ENCODE measurements around the gene CFAP53.
"Not testable (repeated sequence)": the region's sequence is repeated elsewhere in the genome, so short reads cannot be mapped to it uniquely, and the experiment has no call there.

The CFAP53 gene

DNA sequence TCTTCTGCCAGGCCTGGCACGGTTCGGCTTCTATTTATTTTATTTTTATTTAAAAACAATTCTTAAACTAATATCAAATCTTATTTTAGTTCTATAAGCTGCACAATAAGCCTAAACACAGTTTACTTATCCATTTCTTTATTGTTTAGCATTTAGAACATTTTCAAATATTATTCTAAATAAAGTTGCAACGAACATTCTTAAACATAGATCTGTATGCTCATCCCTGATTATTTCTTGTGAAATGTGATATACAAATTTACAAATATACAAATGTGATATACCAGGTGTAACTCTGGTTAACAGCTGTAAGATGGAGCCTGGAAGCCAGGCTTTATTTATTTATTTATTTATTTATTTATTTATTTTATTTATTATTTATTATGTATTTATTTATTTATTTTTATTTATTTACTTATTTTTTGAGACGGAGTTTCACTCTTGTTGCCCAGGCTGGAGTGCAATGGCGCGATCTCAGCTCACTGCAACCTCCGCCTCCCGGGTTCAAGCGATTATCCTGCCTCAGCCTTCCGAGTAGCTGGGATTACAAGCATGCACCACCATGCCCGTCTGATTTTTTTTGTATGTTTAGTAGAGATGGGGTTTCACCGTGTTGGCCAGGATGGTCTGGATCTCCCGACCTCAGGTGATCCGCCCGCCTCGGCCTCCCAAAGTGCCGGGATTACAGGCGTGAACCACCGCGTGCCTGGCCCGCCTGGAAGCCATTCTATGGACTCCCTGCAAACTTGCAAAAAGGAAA lies 22.2 kb upstream of the CFAP53 start:
- in situ Hi-C loops (cut with MboI; ENCODE audit: low sequenced_read_pairs), result not testable (repeated sequence)

DNA sequence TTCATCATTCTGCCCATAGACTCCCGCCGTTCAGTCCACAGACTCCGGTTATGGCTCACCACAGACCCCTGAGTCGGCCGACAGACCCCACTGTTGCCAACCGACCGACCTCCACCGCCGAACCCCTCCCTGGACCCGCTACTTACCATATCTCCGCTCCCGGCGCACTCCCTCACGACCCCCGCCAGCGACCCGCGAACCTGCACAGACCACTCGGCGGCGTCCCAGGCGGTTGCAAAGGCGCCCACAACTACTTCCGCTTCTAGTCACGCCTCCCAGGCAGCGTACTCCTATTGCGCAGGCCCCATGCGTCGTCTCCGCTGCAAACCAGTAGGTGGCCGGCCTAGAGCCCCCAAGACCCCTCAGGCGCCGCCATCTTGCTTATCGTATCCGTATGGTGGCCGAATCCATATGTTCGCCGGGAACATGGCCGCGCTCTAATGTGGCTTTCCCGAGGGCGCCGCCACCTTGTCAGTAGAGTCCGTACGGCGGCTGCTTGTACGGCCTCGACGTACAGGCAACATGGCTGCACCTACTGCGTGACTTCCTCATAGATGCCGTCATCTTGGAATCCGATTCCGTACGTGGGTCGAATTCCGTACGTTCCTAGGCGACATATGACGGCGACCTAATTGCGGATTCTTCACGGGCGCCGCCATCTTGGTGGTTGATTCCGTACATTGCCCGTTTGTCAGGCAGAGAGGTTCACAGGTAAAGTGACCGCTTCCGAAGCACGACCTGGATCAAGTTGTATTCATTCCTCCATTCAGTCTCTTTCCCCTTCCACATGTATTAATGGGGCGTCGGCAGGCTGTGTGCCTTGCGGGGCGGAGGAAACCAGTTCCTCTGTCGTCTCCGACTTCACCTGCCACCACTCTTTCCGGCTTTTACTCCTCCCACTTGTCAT lies 21.4 kb upstream of the CFAP53 start, which contains the start of gene CXXC1:
CXXC1 (minus strand) TSS at position 252 of the 907 bp plus-strand sequence; CDS start at position 149, 103 bp downstream.
- in situ Hi-C loops (cut with MboI; ENCODE audit: low sequenced_read_pairs), result no loop called here

DNA sequence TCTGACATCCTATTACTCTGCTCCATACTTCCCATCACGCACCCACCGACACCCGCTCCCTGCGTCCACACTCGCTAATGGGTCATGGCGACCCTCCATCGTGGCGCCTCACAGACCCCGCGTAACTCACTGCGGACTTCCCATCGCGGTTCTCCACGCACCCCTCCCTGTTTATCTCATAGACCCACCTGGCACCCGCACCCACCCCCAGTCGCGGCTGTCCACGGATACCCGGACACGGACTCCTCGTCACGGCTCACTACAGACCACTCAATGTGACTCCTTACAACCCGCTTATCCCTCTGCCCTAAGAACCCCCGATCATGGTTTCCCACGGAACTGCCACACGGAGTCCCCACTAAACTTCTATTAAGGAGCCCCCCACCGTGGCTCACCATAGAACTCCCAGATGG lies 20.7 kb upstream of the CFAP53 start:
- in situ Hi-C loops (cut with MboI; ENCODE audit: low sequenced_read_pairs), result no loop called here

DNA sequence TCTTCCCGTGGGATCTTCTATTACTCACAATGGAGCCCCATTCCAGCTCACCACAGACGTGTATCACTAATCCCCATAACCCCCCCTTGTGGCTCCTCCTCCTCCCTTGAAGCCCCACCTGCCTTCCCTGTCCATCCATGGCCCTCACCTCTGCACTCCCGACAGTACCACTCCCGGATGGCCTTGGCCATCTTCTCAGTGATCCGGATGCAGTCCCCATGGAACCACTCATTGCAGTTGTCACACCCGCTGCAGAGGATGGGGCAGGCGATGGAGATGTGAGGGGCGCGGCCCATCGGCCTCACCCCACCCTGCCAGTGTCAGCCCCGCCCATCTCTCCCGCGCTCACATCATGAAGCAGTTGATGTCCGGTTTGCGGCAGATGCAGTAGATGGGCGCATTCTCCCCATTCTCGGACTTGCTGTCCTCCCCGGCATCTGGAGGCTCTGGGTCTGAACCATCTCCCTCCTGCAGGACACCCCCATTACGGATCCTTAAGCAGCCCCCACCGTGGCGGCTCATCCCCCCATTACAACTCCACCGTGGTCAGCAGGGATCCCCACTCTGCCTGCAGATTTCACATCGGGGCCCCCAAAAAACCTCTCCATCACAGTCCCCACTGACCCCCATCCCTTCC lies 20.2 kb upstream of the CFAP53 start:
- in situ Hi-C loops (cut with MboI; ENCODE audit: low sequenced_read_pairs), result no loop called here

DNA sequence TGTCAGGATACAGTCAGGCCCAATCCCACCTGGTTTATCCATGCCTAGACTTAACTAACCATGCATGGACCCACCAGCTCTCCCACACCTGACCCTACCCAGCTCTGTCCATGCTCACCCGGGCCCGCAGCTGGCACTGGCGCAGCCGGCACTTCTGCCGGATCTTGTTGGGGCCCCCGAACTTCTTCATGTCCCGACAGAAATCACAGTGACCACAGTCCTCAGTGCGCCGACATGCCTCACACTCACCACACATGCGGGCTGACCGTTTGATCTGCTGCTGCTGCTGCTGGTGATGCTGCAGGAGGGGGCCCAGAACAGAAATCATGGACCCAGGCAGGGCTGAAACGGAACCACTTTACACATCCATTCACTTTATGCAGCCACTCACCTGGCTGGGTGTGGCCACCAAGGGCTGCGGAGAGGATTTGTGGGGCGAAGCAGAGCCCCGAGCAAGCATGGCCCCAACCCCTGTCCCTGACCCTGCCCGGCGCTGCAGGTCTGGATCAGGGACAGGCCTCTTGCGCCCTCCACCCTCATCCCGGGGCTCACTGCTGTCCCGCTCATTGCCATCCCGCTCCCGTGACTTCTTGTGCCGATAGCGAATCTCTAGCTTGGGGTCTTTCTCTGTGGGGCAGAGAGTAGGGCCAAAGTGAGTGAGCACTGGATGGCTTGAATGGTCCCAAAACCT lies 19.5 kb upstream of the CFAP53 start:
- in situ Hi-C loops (cut with MboI; ENCODE audit: low sequenced_read_pairs), result no loop called here

DNA sequence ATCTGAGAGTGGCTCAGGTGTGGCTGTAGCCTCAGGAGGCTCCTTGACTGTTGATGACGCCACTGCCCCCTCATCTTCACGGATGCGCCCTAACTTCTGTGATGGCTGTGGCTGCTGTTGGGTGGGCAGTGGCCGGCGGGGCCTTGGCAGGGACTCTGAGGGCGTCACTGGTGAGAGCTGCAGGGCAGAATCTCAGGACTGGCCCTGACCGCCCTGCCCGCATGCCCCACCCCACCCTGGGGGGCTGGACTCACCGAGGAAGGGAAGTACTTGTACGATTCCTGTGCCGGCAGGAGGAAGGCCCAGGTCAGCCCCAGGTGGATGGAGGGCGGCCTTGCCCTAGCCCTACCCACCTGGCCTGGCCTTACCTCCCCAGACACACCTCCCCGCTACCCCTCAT lies 18.8 kb upstream of the CFAP53 start:
- in situ Hi-C loops (cut with MboI; ENCODE audit: low sequenced_read_pairs), result no loop called here

DNA sequence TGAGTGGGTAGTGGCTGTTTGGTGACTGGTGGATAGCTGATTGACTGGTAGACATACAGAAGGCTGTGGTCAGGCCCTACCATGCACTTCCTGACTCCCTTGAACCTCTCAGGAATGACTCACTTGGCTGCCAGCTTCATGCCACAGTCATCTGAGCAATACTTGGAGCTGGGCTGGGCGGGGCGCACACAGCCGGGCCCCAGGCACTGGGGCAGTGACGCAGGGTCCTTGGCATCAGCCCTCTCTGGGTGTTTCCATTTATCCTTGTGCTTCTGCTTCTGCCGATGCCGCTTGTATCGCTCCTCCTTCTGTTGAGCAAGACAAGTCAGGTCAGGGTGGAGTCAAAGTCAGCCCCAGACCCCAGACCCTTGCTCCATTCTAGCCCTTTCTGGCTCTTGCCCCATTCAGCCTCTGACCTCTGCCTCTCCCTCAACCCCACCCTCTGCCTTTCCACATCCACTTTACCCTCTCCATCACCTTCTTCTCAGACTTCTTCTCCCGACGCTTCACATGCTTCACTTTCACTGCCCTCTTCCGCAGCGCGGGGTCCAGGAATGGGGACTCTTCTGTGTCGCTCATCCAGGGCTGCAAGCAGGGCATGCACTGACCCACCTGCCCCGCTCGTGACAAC lies 18.1 kb upstream of the CFAP53 start:
- in situ Hi-C loops (cut with MboI; ENCODE audit: low sequenced_read_pairs), result no loop called here

DNA sequence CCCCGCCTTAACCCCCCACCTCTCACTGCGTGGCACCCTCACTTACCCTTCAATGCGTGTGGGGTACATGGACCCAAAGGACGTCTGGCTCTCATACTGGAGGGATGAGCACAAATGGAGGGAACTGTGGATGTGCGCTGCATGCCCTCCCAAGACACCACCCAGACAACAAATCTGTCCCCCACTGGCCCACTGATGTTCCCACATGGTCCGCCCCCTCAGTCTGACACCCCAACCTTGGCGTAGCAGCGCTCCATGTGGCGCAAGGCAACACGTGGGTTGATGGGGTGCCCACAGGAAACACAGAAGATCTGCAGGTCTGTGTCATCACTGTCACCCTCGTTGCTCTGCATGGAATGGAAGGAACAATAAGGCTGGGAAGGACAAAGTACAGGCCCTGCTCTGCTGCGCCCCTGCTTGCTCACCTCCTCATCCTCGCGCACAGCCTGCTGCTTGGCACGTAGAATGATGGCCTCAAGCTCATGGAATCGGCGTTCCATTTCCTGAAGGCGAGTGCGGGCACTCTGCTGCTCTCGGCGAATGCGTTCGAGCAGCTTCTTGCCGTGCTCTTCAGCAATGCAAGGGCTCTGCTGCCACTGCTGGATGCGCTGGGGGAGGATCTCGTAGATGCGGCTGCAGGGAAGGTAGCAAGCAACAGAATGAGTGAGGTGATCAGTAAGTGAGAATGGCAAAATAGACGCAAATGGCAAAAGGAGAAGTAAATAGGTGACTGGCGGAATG lies 17.3 kb upstream of the CFAP53 start:
- in situ Hi-C loops (cut with MboI; ENCODE audit: low sequenced_read_pairs), result no loop called here

DNA sequence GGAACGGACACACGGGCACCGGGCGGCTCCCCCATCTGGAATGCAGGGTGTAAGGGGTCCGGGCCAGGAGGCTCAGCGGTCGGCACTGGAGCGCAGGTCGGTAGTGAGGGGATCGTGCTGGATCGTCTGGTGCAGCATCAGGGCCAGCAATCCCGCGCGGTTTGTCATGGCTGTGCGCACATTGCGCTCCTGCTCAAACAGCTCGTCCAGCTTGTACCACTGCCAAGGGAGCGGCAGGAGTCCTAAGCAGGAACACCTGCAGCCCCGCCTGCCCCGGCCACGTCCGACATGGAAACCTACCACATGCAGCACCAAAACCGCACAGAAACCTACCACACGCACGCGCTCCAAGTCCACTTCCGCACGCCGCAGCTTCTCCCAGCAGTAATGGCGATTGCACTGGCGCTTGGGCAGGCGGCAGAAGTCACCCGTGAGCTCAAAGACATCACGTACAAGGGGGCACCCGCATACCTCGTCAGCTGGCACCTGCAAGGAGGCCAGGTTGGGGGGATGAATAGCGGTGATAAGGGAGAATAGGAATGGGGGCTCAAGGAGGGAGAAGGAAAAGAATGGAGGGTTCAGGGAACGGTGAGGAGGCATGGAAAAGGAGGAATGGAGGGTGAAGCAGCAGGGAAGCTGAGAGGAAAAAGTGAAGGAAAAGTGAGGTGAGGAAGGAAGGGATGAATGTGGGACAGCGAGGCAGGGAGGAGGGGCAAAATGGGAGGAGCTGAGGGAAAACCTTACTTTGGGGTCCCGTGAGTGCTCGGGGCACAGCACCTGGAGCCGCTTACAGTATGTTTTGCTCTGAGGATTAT lies 16.4 kb upstream of the CFAP53 start:
- in situ Hi-C loops (cut with MboI; ENCODE audit: low sequenced_read_pairs), result no loop called here

DNA sequence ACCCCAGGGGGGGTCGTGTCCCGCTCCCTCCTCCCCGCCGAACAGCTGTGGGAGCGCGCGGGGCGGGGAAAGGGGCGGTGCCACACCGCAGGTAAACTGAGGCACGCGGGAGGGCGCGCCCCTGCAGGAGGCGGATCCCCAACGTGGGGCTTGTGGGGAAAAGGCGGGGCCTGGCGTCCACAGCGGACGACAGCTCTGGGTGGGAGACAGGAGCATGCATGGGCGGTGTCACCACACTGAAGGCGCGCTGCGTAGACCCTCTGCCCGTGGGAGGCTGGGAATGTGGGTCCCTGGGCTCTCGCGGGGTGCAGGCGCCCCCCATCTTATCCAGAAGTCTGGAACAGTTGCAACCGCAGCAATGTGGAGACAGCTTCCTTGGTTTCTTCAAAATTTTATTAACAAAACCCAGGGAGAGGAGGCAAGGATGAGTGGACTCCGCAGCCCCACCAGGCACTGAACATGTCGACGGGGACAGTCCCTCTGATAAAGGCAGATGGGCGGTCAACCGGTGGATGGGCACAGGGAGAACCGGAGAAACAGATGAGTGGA lies 15.8 kb upstream of the CFAP53 start:
- in situ Hi-C loops (cut with MboI; ENCODE audit: low sequenced_read_pairs), result no loop called here

DNA sequence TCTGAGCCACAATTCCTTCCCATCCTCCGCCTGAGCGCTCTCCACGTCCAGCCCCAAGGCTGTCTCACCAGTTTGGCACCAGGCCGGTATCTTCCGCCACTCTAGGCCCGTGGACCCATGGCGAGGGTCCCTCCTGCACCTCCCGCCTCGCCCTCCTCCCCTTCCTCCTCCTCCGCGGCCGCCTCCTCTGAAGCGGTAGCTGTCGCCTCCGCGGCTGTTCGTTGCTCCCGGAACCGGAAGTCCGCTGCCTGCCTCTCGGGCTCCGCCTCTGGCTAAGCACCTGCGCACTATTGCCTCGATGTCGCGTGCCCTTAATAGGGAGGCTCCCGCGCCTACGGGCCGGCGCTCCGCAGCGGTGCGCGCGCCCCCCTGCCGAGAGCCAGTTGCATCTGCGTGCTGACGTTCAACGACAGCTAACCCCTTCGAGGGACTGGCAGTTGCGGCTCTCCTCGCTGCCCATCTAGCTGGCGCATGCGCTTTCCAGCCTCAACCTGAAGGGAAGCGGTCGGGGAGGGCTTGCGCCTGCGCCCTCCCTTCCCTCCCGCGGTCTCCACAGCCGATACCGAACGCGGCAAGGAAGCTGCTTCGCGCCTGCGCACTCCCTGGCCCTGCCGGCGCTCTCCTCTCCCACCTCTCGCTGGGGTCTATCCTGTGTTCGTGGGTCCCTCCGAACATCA lies 15.1 kb upstream of the CFAP53 start, which contains the start of gene MBD1:
MBD1 (minus strand) TSS at position 229 of the 677 bp plus-strand sequence. CDS start 1,531 bp downstream, outside the sequence.
- in situ Hi-C loops (cut with MboI; ENCODE audit: low sequenced_read_pairs), result no loop called here

DNA sequence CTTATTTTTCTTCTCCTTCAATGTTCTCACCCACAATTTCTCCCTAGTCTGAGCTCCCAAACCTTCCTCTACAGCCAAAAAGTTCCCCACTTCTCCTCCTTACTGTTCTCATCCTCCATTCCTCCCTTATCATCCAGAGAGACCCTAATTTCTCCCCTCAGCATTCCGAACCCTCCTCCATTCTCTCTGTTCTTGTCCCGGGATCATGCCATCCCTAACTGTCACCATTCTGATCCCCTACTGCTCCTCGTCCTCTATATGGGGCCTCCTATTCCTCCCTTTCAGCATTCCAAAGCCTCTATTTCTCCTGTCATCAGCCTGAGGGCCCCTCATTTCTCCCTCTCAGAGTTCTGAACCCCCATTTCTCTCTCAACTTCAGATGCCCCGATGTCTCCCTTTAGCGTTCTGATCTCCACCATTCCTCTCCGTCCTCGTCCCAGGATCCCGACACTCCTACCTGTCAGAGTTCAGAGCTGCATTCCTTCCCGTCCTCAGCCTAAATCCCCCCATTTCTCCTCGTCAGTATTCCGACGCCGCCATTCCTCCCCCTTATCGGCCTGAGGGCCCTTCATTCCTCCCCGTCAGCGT lies 14.5 kb upstream of the CFAP53 start:
- in situ Hi-C loops (cut with MboI; ENCODE audit: low sequenced_read_pairs), result no loop called here

DNA sequence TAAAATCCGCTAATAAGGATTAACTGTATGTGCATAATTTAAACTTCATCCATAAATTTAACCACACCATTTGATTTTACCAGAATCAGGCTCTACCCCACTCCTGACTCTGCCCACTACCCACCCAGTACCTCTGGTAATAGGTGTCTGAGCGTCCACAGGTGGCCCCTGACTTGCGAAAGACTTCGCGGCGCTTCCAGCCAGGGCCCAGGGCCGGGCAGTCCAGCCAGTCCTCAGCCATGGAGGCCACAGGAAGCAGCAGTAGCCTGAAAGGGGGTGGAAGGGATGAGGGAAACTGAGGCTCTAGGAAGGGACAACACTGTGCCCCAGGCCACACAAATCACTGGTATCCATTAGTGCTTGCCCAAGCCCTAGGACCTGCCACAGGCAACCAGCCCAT lies 13.5 kb upstream of the CFAP53 start:
- in situ Hi-C loops (cut with MboI; ENCODE audit: low sequenced_read_pairs), result no loop called here

DNA sequence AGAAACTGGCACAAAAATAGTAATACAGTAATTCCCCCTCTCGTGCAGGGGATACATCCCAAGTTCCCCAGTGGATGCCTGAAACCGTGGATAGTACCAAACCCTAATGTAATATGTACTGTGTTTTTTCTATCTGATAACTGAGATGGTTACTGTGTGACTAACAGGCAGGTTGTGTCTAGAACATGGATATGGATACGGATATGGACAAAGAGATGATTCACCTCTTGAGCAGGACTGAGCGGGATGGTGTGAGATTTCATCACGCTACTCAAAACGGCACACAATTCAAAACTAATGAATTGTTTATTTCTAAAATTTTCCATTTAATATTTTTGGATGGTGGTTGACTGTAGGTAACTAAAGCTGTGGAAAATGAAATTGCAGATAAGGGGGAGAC lies 11.6 kb upstream of the CFAP53 start:
- in situ Hi-C loops (cut with MboI; ENCODE audit: low sequenced_read_pairs), result no loop called here

DNA sequence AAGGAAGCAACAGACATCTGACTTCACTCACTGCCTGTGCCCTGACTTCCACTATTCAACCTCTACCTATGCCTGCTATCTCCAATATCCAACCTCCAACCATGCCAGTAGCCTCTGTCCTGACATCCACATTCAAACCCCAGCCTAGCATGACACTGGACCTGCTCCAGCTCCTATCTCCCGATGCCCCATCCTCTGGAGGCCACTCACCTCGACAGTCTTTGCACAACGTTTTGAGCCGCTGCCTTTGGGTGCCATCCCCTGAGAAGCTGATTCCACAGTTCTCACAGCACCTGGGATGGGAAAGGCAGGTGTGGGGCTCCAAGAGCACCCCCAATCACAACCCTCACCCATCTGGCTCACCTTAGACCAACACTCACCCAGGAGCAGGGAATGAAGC lies 10.2 kb upstream of the CFAP53 start:
- in situ Hi-C loops (cut with MboI; ENCODE audit: low sequenced_read_pairs), result no loop called here

DNA sequence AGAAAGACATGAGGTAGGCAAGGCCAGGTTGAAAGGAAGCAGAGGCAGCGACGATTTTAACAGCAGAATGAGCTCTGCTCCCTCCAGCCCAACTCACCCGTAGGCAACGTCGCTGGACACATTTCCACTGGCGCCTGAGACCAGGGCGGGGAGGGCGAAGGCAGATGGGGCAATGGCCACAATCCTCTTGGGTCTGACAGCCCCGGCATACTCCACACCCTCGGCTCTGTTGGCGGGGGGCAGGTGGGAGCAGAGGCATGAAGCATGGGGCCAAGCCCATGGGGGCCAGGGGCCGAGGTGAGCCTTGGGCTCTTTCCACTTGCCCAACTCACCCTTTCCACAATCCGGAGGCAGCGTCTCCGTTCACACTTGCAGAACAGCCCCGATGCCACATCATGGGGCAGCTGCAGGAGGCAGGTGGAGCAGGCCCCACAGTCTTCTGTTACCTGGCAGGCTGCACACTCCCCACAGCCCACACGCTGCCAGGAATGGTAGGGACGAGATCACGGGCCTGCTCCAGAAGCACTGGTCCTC lies 9.3 kb upstream of the CFAP53 start:
- in situ Hi-C loops (cut with MboI; ENCODE audit: low sequenced_read_pairs), result no loop called here

DNA sequence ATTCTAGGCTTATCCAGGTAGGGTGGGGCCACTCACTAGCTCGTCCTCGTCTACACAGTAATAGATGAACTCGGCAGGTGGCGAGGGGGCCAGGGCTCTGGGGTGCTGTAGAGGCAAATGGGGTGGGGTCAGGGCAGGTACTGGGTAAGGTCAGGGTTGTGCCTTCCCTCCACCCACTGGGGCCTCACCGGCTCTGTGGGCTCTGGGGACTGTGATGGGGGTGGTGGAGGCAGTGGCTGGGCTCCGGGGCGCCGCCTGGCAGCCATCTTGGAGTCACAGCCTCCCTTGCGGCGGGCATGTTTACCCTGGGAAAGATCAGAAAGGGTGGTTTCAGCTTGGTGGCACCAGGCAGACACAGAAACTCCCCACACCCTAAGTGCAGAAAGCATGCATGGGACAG lies 8.6 kb upstream of the CFAP53 start:
- in situ Hi-C loops (cut with MboI; ENCODE audit: low sequenced_read_pairs), result no loop called here

Measured in HL-60/S4 treated with phorbol 12-myristate 13-acetate at 8.2 ng/mL for 4 days and 3 days (cell line).